ENCODE measurements around the gene NCAPH2.

NCAPH2 gene

DNA sequence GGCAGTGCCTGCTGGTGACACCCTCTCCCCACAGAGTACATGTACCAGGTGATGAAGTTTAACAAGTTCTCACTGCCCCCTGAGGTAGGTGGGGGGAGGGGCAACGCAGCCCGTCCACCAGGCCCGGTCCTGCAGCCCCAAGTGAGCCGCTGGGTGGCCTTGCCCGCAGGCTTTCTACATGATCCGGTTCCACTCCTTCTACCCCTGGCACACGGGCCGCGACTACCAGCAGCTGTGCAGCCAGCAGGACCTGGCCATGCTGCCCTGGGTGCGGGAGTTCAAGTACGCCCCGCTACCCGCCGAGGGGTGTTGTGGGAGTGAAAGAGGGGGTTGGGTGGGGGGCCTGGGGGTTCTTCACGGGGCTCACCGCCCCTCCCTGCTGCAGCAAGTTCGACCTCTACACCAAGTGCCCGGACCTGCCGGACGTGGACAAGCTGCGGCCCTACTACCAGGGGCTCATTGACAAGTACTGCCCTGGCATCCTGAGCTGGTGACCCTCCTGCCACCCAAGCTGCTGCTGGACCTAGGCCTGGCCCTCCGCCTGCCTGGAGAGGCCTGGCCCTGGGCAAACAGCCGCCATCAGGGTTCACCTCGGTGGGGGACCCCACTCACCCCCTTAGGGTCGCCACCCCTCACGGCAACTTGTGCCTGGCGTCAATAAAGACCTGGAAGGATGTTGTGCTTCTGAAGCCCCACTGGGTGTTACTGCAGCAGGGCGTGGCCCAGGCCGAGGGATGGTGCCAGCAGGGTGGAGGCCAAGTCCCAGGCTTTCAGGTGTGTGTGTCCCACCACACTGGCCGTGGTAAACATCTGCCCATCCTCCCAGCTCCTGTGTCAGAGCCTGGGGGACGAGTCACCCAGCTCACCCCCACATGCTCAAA, 18.4 kb upstream of the NCAPH2 start:
- TF ChIP-seq, protein P1, sequence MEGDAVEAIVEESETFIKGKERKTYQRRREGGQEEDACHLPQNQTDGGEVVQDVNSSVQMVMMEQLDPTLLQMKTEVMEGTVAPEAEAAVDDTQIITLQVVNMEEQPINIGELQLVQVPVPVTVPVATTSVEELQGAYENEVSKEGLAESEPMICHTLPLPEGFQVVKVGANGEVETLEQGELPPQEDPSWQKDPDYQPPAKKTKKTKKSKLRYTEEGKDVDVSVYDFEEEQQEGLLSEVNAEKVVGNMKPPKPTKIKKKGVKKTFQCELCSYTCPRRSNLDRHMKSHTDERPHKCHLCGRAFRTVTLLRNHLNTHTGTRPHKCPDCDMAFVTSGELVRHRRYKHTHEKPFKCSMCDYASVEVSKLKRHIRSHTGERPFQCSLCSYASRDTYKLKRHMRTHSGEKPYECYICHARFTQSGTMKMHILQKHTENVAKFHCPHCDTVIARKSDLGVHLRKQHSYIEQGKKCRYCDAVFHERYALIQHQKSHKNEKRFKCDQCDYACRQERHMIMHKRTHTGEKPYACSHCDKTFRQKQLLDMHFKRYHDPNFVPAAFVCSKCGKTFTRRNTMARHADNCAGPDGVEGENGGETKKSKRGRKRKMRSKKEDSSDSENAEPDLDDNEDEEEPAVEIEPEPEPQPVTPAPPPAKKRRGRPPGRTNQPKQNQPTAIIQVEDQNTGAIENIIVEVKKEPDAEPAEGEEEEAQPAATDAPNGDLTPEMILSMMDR (IDR thresholded peaks at IDR 0.05; ENCODE audit: control insufficient read depth, extremely low read depth, insufficient read depth): no peak
- DNase-seq (ENCODE audit: low read depth): no peak
- H3K4me3 ChIP-seq (ENCODE audit: low read depth, low read length): no peak overlapping the region

DNA sequence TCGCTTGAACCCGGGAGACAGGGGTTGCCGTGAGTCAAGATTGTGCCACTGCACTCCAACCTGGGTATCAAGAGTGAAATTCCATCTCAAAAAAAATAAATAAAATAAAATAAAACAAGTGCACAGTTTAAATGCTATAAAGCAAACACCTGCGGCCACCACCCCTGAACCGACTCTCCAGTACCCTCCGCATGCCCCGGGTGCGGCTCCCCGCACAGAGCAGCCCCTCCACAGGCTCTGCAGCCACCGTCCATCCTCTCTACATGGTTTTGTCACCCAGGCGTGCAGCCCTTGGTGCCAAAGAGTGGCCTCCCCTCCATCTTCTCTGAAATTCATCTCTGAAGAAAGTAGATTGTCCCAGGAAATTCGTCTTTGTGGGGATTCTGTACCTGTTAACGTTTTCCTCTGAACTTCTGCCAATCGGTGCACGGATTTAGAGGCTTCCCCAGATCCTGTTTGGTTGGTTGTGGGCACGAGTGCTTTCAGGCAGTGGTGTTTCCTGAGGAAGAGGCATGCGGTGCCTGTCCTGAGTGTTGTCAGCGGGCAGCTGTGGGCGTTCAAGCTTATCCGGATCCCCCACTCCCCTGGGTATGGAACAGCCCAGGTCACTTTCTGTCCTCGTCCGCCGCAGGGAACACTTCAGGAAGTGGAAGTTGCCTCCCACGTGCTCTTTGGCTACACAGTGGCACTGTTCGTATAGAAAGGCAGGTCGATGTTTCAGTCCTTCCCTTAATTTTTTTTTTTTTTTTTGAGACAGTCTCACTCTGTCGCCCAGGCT, 17.3 kb upstream of the NCAPH2 start:
- TF ChIP-seq, protein P1 (IDR thresholded peaks at IDR 0.05; ENCODE audit: control insufficient read depth, extremely low read depth, insufficient read depth): no peak
- no peak overlapping the region for H3K4me3 ChIP-seq (ENCODE audit: low read depth, low read length)
- DNase-seq (ENCODE audit: low read depth): no peak

DNA sequence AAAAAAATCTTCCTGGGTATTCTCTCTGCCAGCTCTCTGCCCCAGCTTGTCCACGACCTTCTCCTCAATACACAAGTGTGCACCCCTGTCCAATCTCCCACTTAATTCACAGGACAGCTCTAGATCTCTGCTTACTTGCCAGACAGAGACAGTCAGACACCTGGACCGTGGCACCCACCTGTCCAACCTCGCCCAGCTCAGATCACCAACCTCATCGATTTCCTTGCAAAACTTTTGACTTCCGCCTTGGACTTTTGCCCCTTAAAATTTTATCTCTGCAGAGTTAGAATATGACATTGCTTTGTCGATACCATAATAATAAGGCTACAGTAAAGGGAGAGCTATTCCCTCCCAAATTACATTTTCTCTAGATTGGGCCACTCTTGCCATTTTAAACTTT, 10.9 kb upstream of the NCAPH2 start:
- no peak overlapping the region for H3K4me3 ChIP-seq (ENCODE audit: low read depth, low read length)
- DNase-seq (ENCODE audit: low read depth): no peak
- TF ChIP-seq, protein P1 (IDR thresholded peaks at IDR 0.05; ENCODE audit: control insufficient read depth, extremely low read depth, insufficient read depth): no peak

DNA sequence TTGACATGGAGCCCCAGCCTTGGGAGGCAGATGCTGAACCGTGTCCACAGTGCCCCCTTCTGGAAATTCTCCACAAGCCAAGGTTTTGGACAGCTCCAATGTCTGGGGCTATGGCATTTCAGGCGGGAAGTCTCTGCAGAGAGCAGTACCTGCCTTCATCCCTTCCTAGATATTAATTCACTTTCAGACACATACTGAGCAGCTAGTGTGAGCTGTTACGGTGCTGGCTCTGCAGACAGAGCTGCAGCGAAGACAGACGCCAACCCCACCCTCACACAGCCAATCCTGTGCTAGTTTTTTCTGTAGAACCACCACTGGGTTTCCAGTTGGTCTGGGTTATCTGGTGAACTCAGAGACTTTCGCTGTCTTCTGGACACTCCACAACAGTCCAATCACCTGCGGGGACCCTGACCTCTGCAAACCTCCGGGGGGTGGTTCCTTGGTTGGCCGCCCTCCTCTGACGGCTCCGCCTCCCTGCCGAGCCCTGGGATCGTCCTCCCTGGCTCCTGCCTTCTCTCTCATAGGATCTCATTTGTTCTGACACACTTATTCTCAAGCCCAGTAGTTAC, 9.6 kb upstream of the NCAPH2 start:
- no peak overlapping the region for H3K4me3 ChIP-seq (ENCODE audit: low read depth, low read length)
- TF ChIP-seq, protein P1 (IDR thresholded peaks at IDR 0.05; ENCODE audit: control insufficient read depth, extremely low read depth, insufficient read depth): peak; percentile 59
- DNase-seq (ENCODE audit: low read depth): no peak

DNA sequence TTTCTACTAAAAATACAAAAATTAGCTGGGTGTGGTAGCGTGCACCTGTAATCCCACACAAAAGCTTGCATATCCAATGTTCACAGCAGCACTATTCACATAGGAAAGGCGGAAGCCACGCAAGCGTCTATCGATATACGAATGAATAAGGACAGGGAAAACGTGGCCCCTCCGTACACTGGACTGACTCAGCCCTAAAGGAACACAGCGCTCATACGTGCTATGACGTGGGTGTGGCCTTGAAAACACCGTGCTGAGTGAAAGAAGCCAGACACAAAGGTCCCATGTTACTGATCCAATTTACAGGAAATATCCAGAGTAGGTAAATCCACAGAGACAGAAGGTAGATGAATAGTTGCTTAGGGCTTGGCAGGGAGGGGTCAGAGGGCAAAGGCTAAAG, 7.6 kb upstream of the NCAPH2 start:
- H3K4me3 ChIP-seq (ENCODE audit: low read depth, low read length): no peak overlapping the region
- DNase-seq (ENCODE audit: low read depth): no peak
- TF ChIP-seq, protein P1 (IDR thresholded peaks at IDR 0.05; ENCODE audit: control insufficient read depth, extremely low read depth, insufficient read depth): no peak

DNA sequence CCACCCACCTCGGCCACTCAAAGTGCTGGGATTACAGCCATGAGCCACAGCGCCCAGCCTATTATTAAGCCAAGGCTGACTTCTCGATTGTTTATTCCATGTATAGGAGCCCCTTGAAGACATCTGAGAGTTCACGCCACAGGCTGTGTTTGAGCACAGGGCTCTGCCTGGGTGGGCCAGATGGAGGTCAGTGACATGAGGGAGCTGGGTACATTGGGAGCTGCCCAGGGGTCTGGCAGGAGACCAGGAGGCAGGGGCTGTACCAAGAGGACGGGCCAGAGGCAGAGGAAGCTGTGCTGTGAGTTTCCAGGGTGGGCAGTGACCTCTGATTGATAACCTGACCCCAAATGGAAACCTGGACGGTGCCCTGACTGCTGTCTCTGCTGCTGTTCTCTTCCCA, 5.9 kb upstream of the NCAPH2 start:
- no peak for DNase-seq (ENCODE audit: low read depth)
- TF ChIP-seq, protein P1 (IDR thresholded peaks at IDR 0.05; ENCODE audit: control insufficient read depth, extremely low read depth, insufficient read depth): no peak
- no peak overlapping the region for H3K4me3 ChIP-seq (ENCODE audit: low read depth, low read length)

Data from LNCaP clone FGC (cell line).